ENCODE measurements around the gene TCF19. TPM values are rescaled to one million over a fixed set of nuclear protein-coding genes. Genes with fewer than 3 reads are reported as not detected.
A peak's percentile ranks its signal among the peaks of the same experiment; 100 is the strongest.
"Not testable (repeated sequence)": the region's sequence is repeated elsewhere in the genome, so short reads cannot be mapped to it uniquely, and the experiment has no call there.

Gene TCF19
- total RNA-seq, 1 experiment from 2014 or later, result 18.8 TPM

DNA sequence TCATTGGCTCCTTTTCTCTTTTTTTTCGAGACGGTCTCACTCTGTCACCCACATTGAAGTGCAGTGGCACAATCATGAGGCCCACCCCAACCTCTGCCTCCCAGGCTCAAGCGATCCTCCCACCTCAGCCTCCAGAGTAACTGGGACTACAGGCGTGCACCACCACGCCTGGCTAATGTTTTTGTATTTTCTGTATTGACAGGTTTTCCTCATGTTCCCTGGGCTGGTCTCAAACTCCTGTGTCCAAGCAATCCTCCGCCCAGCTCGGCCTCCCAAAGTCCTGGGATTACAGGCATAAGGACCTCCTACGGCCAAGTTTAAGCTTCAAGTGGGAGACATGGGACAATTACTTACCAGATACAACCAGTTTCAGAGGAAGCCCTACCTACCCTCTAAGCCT, 21.5 kb downstream of the TCF19 start:
- DNase-seq (ENCODE audit: low spot score), result no peak

GRCh38 chr6:31180500-31180899, 22.1 kb downstream of the TCF19 start:
- no peak for DNase-seq (ENCODE audit: low spot score)

GRCh38 chr6:31183287-31183686, 24.9 kb downstream of the TCF19 start:
- DNase-seq (ENCODE audit: low spot score), result not testable (repeated sequence)

GRCh38 chr6:31183859-31184258, 25.5 kb downstream of the TCF19 start:
- not testable (repeated sequence) for DNase-seq (ENCODE audit: low spot score)

DNA sequence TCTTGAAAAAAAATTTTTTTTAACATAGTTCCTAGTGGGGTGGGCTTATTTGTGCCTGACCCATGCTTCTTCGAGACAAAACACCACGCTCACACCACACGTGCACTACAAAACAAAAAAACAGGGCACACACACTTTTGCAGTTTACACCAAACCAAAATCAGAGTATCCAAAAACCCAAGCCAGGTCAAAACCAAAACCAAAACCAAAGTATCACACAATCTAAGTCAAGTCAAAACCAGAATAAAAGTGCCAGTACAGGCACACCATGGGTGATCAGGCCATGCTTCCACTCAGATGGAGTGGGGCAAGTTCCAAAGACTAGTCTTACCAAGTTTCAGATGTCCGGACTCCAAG, 27.3 kb downstream of the TCF19 start:
- not testable (repeated sequence) for DNase-seq (ENCODE audit: low spot score)

- no peak for DNase-seq (ENCODE audit: low spot score)
These were observed 27.8 kb downstream of the TCF19 start for GRCh38 chr6:31186052-31186734.

DNA sequence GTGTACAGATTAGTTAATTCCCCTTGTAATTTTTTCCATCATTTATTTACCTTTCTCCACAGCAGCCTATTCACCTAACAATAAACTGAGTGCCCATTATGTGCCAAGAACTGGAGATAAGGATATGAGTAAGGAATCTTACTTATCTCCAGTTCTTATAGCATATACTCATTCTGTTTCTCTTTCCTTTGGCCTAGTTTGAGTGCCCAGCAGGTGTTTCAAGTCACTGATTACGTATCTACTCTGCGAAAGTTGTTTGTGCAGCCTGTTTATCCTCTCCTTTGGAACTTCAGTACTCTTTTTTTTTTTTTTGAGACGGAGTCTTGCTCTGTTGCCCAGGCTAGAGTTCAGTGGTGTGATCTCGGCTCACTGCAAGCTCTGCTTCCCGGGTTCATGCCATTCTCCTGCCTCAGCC, 29.4 kb downstream of the TCF19 start:
- DNase-seq (ENCODE audit: low spot score), result no peak

- not testable (repeated sequence) for DNase-seq (ENCODE audit: low spot score)
These were observed 30.8 kb downstream of the TCF19 start for GRCh38 chr6:31189223-31189622.

GRCh38 chr6:31190488-31190887, 32.1 kb downstream of the TCF19 start:
- DNase-seq (ENCODE audit: low spot score), result no peak

GRCh38 chr6:31192431-31193105, 34.2 kb downstream of the TCF19 start:
- DNase-seq (ENCODE audit: low spot score), result peak; percentile 66

DNA sequence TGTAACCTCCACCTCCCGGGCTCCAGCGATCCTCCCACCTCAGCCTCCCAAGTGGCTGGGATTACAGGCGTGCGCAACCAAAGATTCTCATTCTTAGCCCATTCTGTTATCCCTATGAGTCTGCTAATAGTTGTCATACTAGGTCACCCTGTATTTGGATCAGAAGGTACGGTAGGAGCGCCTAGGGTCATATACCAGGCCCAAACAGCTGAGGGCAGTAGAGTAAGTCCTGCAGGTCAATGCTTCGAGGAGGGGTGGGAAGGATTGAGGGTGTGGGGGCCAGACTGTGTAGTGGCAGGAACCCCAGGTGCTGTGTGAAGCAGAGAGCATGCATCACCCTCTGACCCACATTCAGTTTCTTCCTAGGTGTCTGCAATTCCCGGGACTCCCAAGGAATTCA, 34.8 kb downstream of the TCF19 start:
- no peak for DNase-seq (ENCODE audit: low spot score)

GRCh38 chr6:31194061-31194834, 35.9 kb downstream of the TCF19 start:
- no peak for DNase-seq (ENCODE audit: low spot score)

DNA sequence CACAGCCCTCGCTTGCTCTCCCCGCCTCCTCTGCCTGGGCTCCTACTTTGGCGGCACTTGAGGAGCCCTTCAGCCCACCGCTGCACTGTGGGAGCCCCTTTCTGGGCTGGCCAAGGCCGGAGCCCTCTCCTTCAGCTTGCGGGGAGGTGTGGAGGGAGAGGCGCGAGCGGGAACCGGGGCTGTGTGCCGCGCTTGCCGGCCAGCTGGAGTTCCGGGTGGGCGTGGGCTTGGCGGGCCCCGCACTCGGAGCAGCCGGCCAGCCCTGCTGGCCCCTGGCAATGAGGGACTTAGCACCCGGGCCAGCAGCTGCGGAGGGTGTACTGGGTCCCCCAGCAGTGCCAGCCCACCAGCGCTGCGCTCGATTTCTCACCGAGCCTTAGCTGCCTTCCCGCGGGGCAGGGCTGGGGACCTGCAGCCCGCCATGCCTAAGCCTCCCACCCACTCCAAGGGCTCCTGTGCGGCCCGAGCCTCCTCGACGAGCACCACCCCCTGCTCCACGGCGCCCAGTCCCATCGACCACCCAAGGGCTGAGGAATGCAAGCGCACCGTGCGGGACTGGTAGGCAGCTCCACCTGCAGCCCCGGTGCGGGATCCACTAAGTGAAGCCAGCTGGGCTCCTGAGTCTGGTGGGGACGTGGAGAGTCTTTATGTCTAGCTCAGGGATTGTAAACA, 37.1 kb downstream of the TCF19 start:
- DNase-seq (ENCODE audit: low spot score), result not testable (repeated sequence)

DNA sequence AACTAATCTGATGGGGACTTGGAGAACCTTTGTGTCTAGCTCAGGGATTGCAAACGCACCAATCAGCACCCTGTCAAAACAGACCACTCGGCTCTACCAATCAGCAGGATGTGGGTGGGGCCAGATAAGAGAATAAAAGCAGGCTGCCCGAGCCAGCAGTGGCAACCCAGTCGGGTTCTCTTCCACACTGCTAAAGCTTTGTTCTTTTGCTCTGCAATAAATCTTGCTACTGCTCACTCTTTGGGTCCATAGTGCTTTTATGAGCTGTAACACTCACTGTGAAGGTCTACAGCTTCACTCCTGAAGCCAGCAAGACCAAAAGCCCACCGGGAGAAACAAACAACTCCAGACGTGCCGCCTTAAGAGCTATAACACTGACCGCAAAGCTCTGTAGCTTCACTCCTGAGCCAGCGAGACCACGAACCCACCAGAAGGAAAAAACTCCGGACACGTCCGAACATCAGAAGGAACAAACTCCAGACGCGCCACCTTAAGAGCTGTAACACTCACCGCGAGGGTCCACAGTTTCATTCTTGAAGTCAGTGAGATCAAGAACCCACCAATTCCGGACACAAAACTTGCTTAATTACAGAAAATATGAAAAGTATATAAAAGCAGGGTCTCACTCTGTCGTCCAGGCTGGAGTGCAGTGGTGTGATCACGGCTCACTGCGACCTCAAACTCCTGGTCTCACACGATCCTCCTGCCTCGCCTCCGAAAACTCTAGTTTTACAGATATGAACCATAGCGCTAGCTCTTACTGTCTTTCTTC, 38.0 kb downstream of the TCF19 start:
- not testable (repeated sequence) for DNase-seq (ENCODE audit: low spot score)

DNA sequence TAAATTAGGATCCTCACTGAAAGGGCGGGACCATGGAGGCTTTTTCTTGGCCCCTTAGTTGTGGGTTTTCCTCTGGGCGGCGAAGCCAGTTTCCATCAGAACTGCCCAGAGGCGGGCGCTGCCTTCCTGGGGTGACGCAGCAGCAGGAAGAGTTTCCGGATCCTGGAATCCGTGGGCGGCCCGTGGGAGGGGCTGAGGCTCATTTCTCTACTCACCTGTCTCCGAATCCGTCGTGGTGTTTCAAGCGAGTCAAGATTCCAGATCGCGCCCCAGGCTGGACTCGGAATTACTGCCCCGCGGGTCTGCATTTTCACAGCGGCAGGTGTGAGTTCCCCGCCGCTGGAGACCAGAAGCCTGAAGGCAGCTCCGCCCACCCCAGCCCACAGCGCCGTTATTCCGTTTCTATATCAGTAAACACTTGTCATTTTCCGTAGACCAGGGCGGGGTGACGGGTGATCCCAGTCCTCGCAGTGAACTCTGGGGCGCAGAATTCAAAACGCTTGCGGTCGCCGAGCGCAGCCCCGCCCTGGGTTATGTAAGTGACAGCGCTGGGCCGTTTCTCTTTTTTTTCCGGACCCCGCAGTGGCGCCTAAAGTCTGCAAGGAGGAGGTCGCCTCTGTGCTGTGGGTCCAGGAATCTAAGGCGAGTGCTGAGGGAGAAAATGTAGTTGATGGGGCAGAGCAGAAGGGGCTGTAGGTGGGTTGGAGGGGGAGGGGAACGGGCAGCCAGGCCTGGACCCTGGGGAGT, 39.3 kb downstream of the TCF19 start:
- peak; percentile 83 for DNase-seq (ENCODE audit: low spot score)

DNA sequence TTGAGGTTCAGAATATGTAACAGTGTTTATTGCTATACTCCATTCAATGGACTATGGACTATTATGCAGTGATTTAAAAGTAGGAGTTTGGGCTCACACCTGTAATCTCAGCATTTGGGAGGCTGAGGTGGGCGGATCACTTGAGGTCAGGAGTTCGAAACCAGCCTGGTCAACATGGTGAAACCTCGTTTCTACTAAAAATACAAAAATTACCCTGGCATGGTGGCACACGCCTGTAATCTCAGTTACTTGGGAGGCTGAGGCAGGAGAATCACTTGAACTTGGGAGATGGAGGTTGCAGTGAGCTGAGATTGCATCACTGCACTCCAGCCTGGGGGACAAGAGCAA, 40.7 kb downstream of the TCF19 start:
- not testable (repeated sequence) for DNase-seq (ENCODE audit: low spot score)

- DNase-seq (ENCODE audit: low spot score), result no peak
These were observed 44.1 kb downstream of the TCF19 start for GRCh38 chr6:31202259-31203166.

GRCh38 chr6:31203345-31203979, 45.1 kb downstream of the TCF19 start:
- DNase-seq (ENCODE audit: low spot score), result peak; percentile 82

DNA sequence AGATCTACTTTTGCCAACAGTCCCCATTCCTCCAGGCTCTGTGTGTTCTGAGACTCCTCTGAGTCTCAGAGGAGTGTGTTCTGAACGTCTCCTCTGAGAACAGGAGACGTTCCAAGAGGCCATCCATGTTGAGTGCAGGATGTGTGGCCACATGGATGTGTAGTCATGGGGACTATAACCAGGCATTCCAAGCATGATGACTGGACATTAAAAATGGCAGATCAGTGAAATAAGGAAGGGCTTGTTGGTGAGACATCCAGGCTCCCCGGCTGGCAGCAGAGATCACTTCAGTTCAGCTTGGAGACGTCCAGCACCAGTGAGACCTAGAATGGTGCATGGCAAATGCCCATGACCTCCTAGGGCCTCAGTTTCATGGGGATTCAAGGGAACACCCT, 46.4 kb downstream of the TCF19 start:
- DNase-seq (ENCODE audit: low spot score), result no peak
